B cell (primary cell): Measurements from ENCODE around the gene PLBD2. TPM values are rescaled to one million over a fixed set of nuclear protein-coding genes. Genes with fewer than 3 reads are reported as not detected.

Experiments
- ATAC-seq: fragments of 200-7000 bp; cut with Tn5 transposase; one replicate; pipeline ENCODE4 v1.10.0; 2021; ENCODE audit warnings: low read depth, mild to moderate bottlenecking, moderate number of reproducible peaks, moderate library complexity
- CTCF ChIA-PET: fragments of 350-600 bp; sonication (Branson Sonifier 250); formaldehyde crosslinking; loops from one replicate; lab custom pipeline; 2021; ENCODE audit warnings: antibody characterized with exemption, inconsistent platforms; lab: Charles Lee
- POLR2A ChIA-PET: fragments of 350-600 bp; sonication (Branson Sonifier 250); formaldehyde crosslinking; loops from one replicate; lab custom pipeline; 2021; ENCODE audit warnings: antibody characterized with exemption; lab: Charles Lee
- DNase-seq: peaks from one replicate; pipeline ENCODE4 v3.0.0; 2013
- H2AFZ ChIP-seq: 2 replicates; pipeline ENCODE4 v1.6.1; 2012; ENCODE audit warnings: mild to moderate bottlenecking, low read depth, low read length; ENCODE audit not compliant: insufficient read depth, poor library complexity, severe bottlenecking
- H3K27ac ChIP-seq, 2 donors: 1 replicate in 1 of 2; 2 replicates in 1 of 2; pipeline ENCODE4 v1.5.1; 2012 to 2013; ENCODE audit warnings: low read length in 2 of 2, mild to moderate bottlenecking in 2 of 2, moderate library complexity in 1 of 2
- H3K27me3 ChIP-seq, 4 experiments: fragments of 200-600 bp in 1 of 4; sonication (generic) in 1 of 4; replicated peaks in 1 of 4; 1 replicate in 2 of 4; 2 replicates in 2 of 4; pipeline versions ENCODE4 v1.6.1 to v1.7.0; 2013 to 2016; ENCODE audit warnings: low read length in 3 of 4, mild to moderate bottlenecking in 2 of 4, mixed read lengths in 1 of 4, moderate library complexity in 1 of 4; ENCODE audit not compliant: insufficient read depth in 4 of 4, control insufficient read depth in 3 of 4; ENCODE audit errors: control extremely low read depth in 1 of 4
- H3K36me3 ChIP-seq, 2 experiments: replicated peaks in 1 of 2; 1 replicate in 1 of 2; 2 replicates in 1 of 2; pipeline versions ENCODE4 v1.6.1 to v1.7.1; 2013; ENCODE audit warnings: low read length in 1 of 2; ENCODE audit not compliant: insufficient read depth in 2 of 2, control insufficient read depth in 1 of 2; ENCODE audit errors: control extremely low read depth in 1 of 2, extremely low read depth in 1 of 2
- H3K4me1 ChIP-seq, 2 donors: fragments of 200-600 bp in 1 of 2; sonication (generic) in 1 of 2; 1 replicate in 1 of 2; 2 replicates in 1 of 2; pipeline versions ENCODE4 v1.5.1 to v1.6.1; 2013 to 2017; ENCODE audit warnings: low read length in 2 of 2; ENCODE audit not compliant: control insufficient read depth in 2 of 2, insufficient read depth in 2 of 2
- H3K4me2 ChIP-seq: replicated peaks from 2 replicates; pipeline ENCODE3; 2012; ENCODE audit warnings: mild to moderate bottlenecking, low read depth, low read length; ENCODE audit not compliant: poor library complexity, severe bottlenecking
- H3K4me3 ChIP-seq, 5 experiments: fragments of 200-600 bp in 1 of 5; sonication (generic) in 1 of 5; 1 replicate in 3 of 5; 2 replicates in 2 of 5; pipeline versions ENCODE4 v1.5.1 to v1.7.0; 2011 to 2016; ENCODE audit warnings: low read length in 4 of 5, mild to moderate bottlenecking in 4 of 5, low read depth in 2 of 5, control low read depth in 1 of 5, moderate library complexity in 1 of 5; ENCODE audit not compliant: insufficient read depth in 1 of 5; ENCODE audit errors: control extremely low read depth in 1 of 5, extremely low read depth in 1 of 5
- H3K79me2 ChIP-seq: fragments of 200-600 bp; sonication (generic); one replicate; pipeline ENCODE4 v1.6.0; 2016; ENCODE audit warnings: low read length; ENCODE audit not compliant: control insufficient read depth, insufficient read depth
- H3K9ac ChIP-seq: fragments of 200-600 bp; sonication (generic); 2 replicates; pipeline ENCODE4 v1.6.1; 2017; ENCODE audit warnings: mild to moderate bottlenecking, low read length, moderate library complexity
- H3K9me3 ChIP-seq, 3 donors: one replicate each; pipeline versions ENCODE4 v1.6.1 to v1.7.1; 2013; ENCODE audit warnings: low read length in 2 of 3; ENCODE audit not compliant: control insufficient read depth in 2 of 3, insufficient read depth in 1 of 3; ENCODE audit errors: control extremely low read depth in 1 of 3
- H4K20me1 ChIP-seq: 2 replicates; pipeline ENCODE4 v1.6.0; 2012; ENCODE audit warnings: mild to moderate bottlenecking, low read length; ENCODE audit not compliant: insufficient read depth, control insufficient read depth, poor library complexity, severe bottlenecking
- H3K27ac Mint-ChIP-seq: one replicate; pipeline ENCODE4 v1.8.0; 2021; ENCODE audit warnings: mixed read lengths
- H3K27me3 Mint-ChIP-seq: one replicate; pipeline ENCODE4 v1.8.0; 2021; ENCODE audit warnings: mixed read lengths
- H3K4me1 Mint-ChIP-seq: one replicate; pipeline ENCODE4 v1.8.0; 2021; ENCODE audit warnings: mixed read lengths
- H3K4me3 Mint-ChIP-seq: one replicate; pipeline ENCODE4 v1.8.0; 2021; ENCODE audit warnings: mixed read lengths
- H3K9me3 Mint-ChIP-seq: one replicate; pipeline ENCODE4 v1.8.0; 2022; ENCODE audit warnings: mixed read lengths; ENCODE audit not compliant: insufficient read depth
- CTCF ChIP-seq: fragments of 200-600 bp; IDR thresholded peaks from one replicate; pipeline ENCODE4 v1.8.0; 2022; ENCODE audit warnings: antibody characterized with exemption, mild to moderate bottlenecking
- EZH2 ChIP-seq: IDR thresholded peaks from 2 replicates; pipeline ENCODE4 v1.6.1; 2012; ENCODE audit warnings: borderline replicate concordance, low read depth, mild to moderate bottlenecking, moderate library complexity, low read length; ENCODE audit not compliant: insufficient read depth, poor library complexity, severe bottlenecking
- WGBS: methylation state at CpG from one replicate; pipeline ENCODE4 v1.1.5; 2013; ENCODE audit warnings: missing lambda C conversion rate; ENCODE audit not compliant: insufficient coverage; 5-methylcytosine and 5-hydroxymethylcytosine counted together
- intact Hi-C: fragments of 100-400 bp; cut with micrococcal nuclease; formaldehyde crosslinking; loops from one replicate; pipeline ENCODE4 v1.10.0; 2022
- polyA plus RNA-seq: library from polyadenylated mRNA; depleted of rRNA; stranded (reverse); fragments of >200 nt; gene quantifications from 2 replicates; pipeline ENCODE4 v1.2.3, GENCODE V29; 2012
- total RNA-seq, 2 donors: library from RNA; stranded (reverse); fragments of 120-200 nt in 1 of 2; gene quantifications; 1 replicate in 1 of 2; 2 replicates in 1 of 2; pipeline versions ENCODE4 v1.2.3 to v1.2.4, GENCODE V29; 2013 to 2022

The PLBD2 gene
- total and polyA plus RNA-seq, 2 donors (not counting 1 experiment from before 2014, with no cell fraction given): 2.9 to 11.6 TPM

DNA sequence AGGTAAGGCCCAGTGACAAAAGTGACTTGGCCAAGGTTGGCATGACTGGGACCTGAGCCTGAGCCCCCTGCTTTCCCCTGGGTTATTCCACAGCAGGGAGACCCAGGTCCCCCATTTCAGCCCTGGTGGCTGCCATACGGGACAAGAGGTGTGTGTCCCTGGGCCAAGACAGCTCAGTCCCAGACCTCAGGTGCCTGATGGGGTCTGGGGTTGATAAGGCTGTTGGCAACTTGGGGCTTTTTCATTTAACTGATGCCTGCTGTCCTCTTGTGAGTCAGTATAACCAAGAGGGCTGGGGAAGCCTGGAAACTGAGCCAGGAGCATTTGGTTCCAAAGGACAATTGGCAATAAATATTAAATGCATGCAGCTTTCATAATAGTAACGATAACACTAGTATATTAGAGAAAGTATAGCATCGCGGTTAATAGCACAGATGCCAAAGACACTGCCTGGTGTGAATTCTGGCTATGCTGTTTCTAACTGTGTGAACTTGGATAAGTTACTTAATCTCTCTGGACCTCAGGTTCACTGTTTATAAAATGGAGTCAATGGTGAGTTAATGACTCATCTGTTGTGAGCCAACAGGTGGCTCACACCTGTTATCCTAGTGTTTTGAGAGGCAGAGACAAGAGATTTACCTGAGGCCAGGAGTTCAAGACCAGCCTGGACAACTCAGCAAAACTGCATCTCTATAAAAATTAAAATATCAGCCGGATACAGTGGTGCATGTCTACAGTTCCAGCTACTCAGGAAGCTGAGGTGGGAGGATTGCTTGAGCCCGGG lies 64.7 kb downstream of the PLBD2 start:
- Histone ChIP-seq H3K4me3 (no peak overlapping the region), H3K27ac (no peak overlapping the region), H2AFZ (no peak overlapping the region), H3K27me3 (peaks cover 0 to 13% (median 6%) of the 10 kb centered on the region in 4 experiments), H3K9me3 (peaks cover 0 to 3% (median 0%) of the 10 kb centered on the region in 3 donors), H3K36me3 (no peaks in the 10 kb centered on the region), H4K20me1 (no peaks in the 10 kb centered on the region), H3K79me2 (no peaks in the 10 kb centered on the region), H3K4me1 (peaks cover 10 to 18% of the 10 kb centered on the region in 2 donors), H3K9ac (no peak overlapping the region), H3K4me2 (no peak overlapping the region)
- CTCF ChIA-PET: interaction anchor here (1.2 kb wide), 1 partner anchor 226 kb away, joined by 4 read pairs; no protein-coding TSS in a partner anchor
- ATAC-seq: no peak
- Mint-ChIP-seq H3K27me3 (peaks cover 21% of the 10 kb centered on the region), H3K9me3 (no peaks in the 10 kb centered on the region), H3K4me3 (peak overlapping the region; percentile 8), H3K27ac (no peak overlapping the region), H3K4me1 (peaks cover 20% of the 10 kb centered on the region)
- no peak for DNase-seq
- TF ChIP-seq CTCF (no peak), EZH2 (no peak)
- intact Hi-C loops: loop anchor here (1.0 kb wide), 1 partner anchor 65 kb away; the partner anchor contains the start of gene PLBD2
- POLR2A ChIA-PET: interaction anchor here (0.5 kb wide), 1 partner anchor 15 kb away, joined by 4 read pairs; no protein-coding TSS in a partner anchor
- WGBS: 100% methylated on average over 5 of the region's 6 CpGs

DNA sequence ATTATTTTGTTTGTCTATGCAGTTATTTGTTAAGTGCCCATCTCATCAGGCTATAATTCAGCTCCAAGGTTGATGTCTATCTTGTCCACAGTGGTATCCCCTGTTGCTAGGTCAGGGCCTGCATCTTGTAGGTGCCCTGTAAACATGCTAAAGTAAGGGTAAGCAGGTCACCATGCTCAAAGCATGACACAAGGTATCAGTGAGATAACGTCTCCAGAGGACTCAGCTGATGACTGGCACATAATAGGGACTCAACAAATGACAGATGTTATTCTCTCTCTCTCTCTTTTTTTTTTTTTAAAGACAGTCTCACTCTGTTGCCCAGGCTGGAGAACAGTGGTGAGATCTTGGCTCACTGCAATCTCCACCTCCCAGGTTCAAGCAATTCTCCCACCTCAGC lies 66.1 kb downstream of the PLBD2 start:
- no peaks in the 10 kb centered on the region for H3K9me3 Mint-ChIP-seq
- Histone ChIP-seq H3K4me3 (no peak overlapping the region), H2AFZ (no peak overlapping the region), H3K9me3 (peaks cover 0 to 11% (median 0%) of the 10 kb centered on the region in 3 donors), H3K9ac (no peak overlapping the region), H3K4me1 (peaks cover 10 to 18% of the 10 kb centered on the region in 2 donors), H3K4me2 (no peak overlapping the region), H3K79me2 (no peaks in the 10 kb centered on the region), H4K20me1 (no peaks in the 10 kb centered on the region), H3K27ac (no peak overlapping the region), H3K36me3 (no peaks in the 10 kb centered on the region), H3K27me3 (peaks cover 0 to 26% (median 15%) of the 10 kb centered on the region in 4 experiments)
- 89% methylated on average over 1 of the region's 1 CpG for WGBS
- CTCF ChIA-PET: interaction anchor here (0.7 to 1.4 kb wide), 4 partner anchors 113 to 239 kb away, joined by 3 to 6 read pairs (median 3); partner anchors contain the start of genes DDX54 and RITA1
- no peak overlapping the region for H3K27ac Mint-ChIP-seq
- ATAC-seq (no peak), DNase-seq (no peak)
- no peak overlapping the region for H3K4me3 Mint-ChIP-seq
- TF ChIP-seq EZH2 (no peak), CTCF (no peak)
- peaks cover 27% of the 10 kb centered on the region for H3K27me3 Mint-ChIP-seq
- intact Hi-C loops: no loop called here
- POLR2A ChIA-PET: no interaction called here
- H3K4me1 Mint-ChIP-seq: peaks cover 20% of the 10 kb centered on the region
